Fibroblast of lung (primary cell): ENCODE data around the gene THAP7. TPM values are rescaled to one million over a fixed set of nuclear protein-coding genes. Genes with fewer than 3 reads are reported as not detected.
A peak's percentile ranks its signal among the peaks of the same experiment; 100 is the strongest.

Source experiments
- DNase-seq, 2 donors: peaks; one replicate each; pipeline versions ENCODE4 v3.0.0 to v3.0.0-alpha.2; 2010; ENCODE audit warnings: low read depth in 2 of 2
- H2AFZ ChIP-seq: 2 replicates; pipeline ENCODE4 v1.5.1; 2012; ENCODE audit warnings: low read length, control low read depth, inconsistent platforms
- H3K27ac ChIP-seq: 2 replicates; pipeline ENCODE4 v1.5.1; 2011; ENCODE audit warnings: low read length, control low read depth; ENCODE audit not compliant: insufficient read depth
- H3K27me3 ChIP-seq: 2 replicates; pipeline ENCODE4 v1.5.1; 2011; ENCODE audit warnings: mild to moderate bottlenecking, low read length; ENCODE audit not compliant: control insufficient read depth, insufficient read depth
- H3K36me3 ChIP-seq: 2 replicates; pipeline ENCODE4 v1.5.1; 2011; ENCODE audit warnings: low read length; ENCODE audit not compliant: control insufficient read depth, insufficient read depth
- H3K4me1 ChIP-seq: 2 replicates; pipeline ENCODE4 v1.5.1; 2011; ENCODE audit warnings: low read length; ENCODE audit not compliant: control insufficient read depth, insufficient read depth; ENCODE audit errors: extremely low read depth
- H3K4me2 ChIP-seq: 2 replicates; pipeline ENCODE4 v1.5.1; 2011; ENCODE audit warnings: low read length, control low read depth; ENCODE audit not compliant: insufficient read depth; ENCODE audit errors: extremely low read depth
- H3K4me3 ChIP-seq, 4 experiments: fragments of 200-600 bp in 1 of 4; sonication (generic) in 1 of 4; replicated peaks in 1 of 4; 2 replicates each; pipeline ENCODE4 v1.5.1; 2011 to 2016; ENCODE audit warnings: low read length in 4 of 4, low read depth in 3 of 4, mild to moderate bottlenecking in 3 of 4, control low read depth in 2 of 4, inconsistent platforms in 1 of 4, mixed read lengths in 1 of 4; ENCODE audit not compliant: insufficient read depth in 1 of 4; ENCODE audit errors: control extremely low read depth in 1 of 4
- H3K79me2 ChIP-seq: 2 replicates; pipeline ENCODE4 v1.5.1; 2012; ENCODE audit warnings: mild to moderate bottlenecking, low read length, inconsistent platforms; ENCODE audit not compliant: control insufficient read depth, insufficient read depth
- H3K9ac ChIP-seq: 2 replicates; pipeline ENCODE4 v1.5.1; 2011; ENCODE audit warnings: mild to moderate bottlenecking, low read length, control low read depth; ENCODE audit not compliant: insufficient read depth
- H3K9me3 ChIP-seq: 2 replicates; pipeline ENCODE4 v1.5.1; 2012; ENCODE audit warnings: low read depth, low read length; ENCODE audit not compliant: control insufficient read depth, insufficient read depth
- H4K20me1 ChIP-seq: 2 replicates; pipeline ENCODE4 v1.5.1; 2011; ENCODE audit warnings: low read length; ENCODE audit not compliant: control insufficient read depth, insufficient read depth; ENCODE audit errors: extremely low read depth
- EZH2 ChIP-seq: IDR thresholded peaks from 2 replicates; pipeline ENCODE4 v1.5.1; 2012; ENCODE audit warnings: low read length, control low read depth, mild to moderate bottlenecking; ENCODE audit errors: missing control alignments
- polyA plus RNA-seq, 2 donors: library from polyadenylated mRNA; depleted of rRNA in 1 of 2; stranded (reverse) in 1 of 2; unstranded in 1 of 2; fragments of >200 nt; gene quantifications; 2 replicates each; pipeline ENCODE4 v1.2.1, GENCODE V29; 2011 to 2012; ENCODE audit warnings: missing spikeins in 1 of 2
- total RNA-seq: library from RNA; depleted of rRNA; stranded (reverse); fragments of >200 nt; gene quantifications from 2 replicates; pipeline ENCODE4 v1.2.1, GENCODE V29; 2014
- TF ChIP-seq, protein P1 (sequence below), 2 donors: IDR thresholded peaks in 1 of 2; conservative IDR thresholded peaks in 1 of 2; 1 replicate in 1 of 2; 2 replicates in 1 of 2; pipeline ENCODE4 v1.5.1; 2011 to 2012; ENCODE audit warnings: low read length in 2 of 2, control low read depth in 1 of 2, inconsistent platforms in 1 of 2, low read depth in 1 of 2, mild to moderate bottlenecking in 1 of 2

Gene THAP7
- total and polyA plus RNA-seq, 2 donors (not counting 1 experiment from before 2014, with no cell fraction given): 15.7 to 26.3 TPM

DNA sequence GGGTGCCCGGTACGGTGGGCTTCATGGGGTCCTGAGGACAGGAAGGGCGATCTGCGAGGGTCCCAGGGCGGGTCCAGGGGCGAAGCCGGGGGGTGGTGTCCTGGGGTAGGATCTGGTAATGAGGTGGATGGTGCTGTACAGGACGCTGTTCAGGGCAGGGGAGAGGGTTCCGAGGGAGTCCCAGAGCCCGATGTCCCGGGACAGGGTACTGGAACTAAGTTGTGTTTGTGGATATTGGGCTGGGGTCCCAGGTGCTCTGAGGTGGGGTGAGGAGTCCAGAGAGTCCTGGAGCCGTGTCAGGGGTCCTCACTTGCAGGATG lies 19.4 kb downstream of the THAP7 start:
- peak overlapping the region; percentile 91 for H3K9ac ChIP-seq
- peaks cover 4% of the 10 kb centered on the region for H3K36me3 ChIP-seq
- H3K79me2 ChIP-seq: peaks cover 15% of the 10 kb centered on the region
- peak overlapping the region; percentile 87 for H3K27ac ChIP-seq
- no peaks in the 10 kb centered on the region for H4K20me1 ChIP-seq
- H3K4me1 ChIP-seq: peaks cover 11% of the 10 kb centered on the region
- TF ChIP-seq, protein P1, sequence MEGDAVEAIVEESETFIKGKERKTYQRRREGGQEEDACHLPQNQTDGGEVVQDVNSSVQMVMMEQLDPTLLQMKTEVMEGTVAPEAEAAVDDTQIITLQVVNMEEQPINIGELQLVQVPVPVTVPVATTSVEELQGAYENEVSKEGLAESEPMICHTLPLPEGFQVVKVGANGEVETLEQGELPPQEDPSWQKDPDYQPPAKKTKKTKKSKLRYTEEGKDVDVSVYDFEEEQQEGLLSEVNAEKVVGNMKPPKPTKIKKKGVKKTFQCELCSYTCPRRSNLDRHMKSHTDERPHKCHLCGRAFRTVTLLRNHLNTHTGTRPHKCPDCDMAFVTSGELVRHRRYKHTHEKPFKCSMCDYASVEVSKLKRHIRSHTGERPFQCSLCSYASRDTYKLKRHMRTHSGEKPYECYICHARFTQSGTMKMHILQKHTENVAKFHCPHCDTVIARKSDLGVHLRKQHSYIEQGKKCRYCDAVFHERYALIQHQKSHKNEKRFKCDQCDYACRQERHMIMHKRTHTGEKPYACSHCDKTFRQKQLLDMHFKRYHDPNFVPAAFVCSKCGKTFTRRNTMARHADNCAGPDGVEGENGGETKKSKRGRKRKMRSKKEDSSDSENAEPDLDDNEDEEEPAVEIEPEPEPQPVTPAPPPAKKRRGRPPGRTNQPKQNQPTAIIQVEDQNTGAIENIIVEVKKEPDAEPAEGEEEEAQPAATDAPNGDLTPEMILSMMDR (conservative IDR thresholded peaks at IDR 0.05 in 1 of 2, IDR thresholded peaks at IDR 0.05 in 1 of 2; ENCODE audit: low read depth in 1 of 2, low read length in 2 of 2): no peak
- TF ChIP-seq EZH2: no peak
- H3K27me3 ChIP-seq: no peaks in the 10 kb centered on the region
- peaks cover 2% of the 10 kb centered on the region for H3K9me3 ChIP-seq
- no peak for DNase-seq
- H3K4me3 ChIP-seq: peak overlapping the region; percentile 86 to 98 (median 94)
- H2AFZ ChIP-seq: peak overlapping the region; percentile 79
- peak overlapping the region; percentile 96 for H3K4me2 ChIP-seq

GRCh38 chr22:20981787-20982562 lies 19.9 kb downstream of the THAP7 start, which contains the start of gene LZTR1:
Gene LZTR1 (plus strand): TSS chr22:20982297. CDS start chr22:20982372, 75 bp downstream.
- H3K79me2 ChIP-seq: peaks cover 15% of the 10 kb centered on the region
- peak within 1 kb of the TSS; percentile 96 for H3K4me2 ChIP-seq
- DNase-seq: peak; percentile 82 to 87
- peak within 1 kb of the TSS; percentile 92 for H2AFZ ChIP-seq
- peaks cover 2% of the 10 kb centered on the region for H3K9me3 ChIP-seq
- H3K9ac ChIP-seq: peak within 1 kb of the TSS; percentile 91
- H3K27ac ChIP-seq: peak within 1 kb of the TSS; percentile 87
- TF ChIP-seq, protein P1 (conservative IDR thresholded peaks at IDR 0.05 in 1 of 2, IDR thresholded peaks at IDR 0.05 in 1 of 2; ENCODE audit: low read depth in 1 of 2, low read length in 2 of 2): peak; percentile 47 to 64
- no peak for TF ChIP-seq EZH2
- H3K4me3 ChIP-seq: peak within 1 kb of the TSS; percentile 86 to 98 (median 94)
- H4K20me1 ChIP-seq: no peaks in the 10 kb centered on the region
- H3K27me3 ChIP-seq: no peaks in the 10 kb centered on the region
- H3K4me1 ChIP-seq: peaks cover 11% of the 10 kb centered on the region
- H3K36me3 ChIP-seq: peaks cover 4% of the 10 kb centered on the region

DNA sequence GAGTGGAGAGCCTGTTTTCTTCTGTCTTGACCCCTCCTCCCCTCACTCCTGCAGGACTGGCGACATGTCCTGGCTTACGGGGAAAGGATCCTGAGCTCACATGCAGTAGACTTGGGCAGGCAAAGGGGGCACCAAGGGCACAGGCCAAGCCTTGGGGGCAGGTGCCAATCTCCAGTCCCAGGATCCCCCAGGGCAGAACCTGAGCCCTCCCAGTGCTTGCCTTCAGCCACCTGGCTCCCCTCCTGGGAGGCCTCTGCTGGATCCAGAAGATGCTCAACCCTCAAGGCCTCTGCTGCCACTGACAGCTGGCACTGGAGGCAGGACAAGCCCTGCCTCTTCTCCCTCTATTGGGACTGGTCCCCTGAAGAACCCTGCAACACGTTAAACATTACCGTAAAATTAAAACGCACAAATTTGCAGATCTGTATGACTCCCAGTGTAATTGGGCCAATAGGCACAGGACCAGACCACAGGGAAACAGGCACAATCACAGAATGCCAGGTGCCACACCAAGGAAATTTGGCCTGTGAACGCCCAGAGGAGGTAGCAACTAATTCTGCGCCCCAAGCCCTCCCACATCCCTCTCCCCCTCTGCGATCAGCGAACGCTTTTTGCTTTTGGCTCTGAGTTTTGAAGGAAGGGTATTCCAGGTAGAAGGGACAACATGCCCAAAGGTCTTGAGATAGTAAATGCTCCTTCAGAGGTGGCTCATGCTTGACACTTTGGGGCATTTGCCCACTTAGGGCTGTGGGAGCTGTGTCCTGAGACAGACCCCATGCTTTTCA lies 20.8 kb downstream of the THAP7 start:
- Histone ChIP-seq H4K20me1 (no peaks in the 10 kb centered on the region), H3K4me3 (peak overlapping the region; percentile 82 to 98 (median 90)), H3K9me3 (peaks cover 2% of the 10 kb centered on the region), H3K79me2 (peaks cover 15% of the 10 kb centered on the region), H3K4me2 (peak overlapping the region; percentile 96), H3K36me3 (peaks cover 4% of the 10 kb centered on the region), H3K9ac (peak overlapping the region; percentile 91), H3K27ac (peak overlapping the region; percentile 87), H3K4me1 (peaks cover 11% of the 10 kb centered on the region), H3K27me3 (no peaks in the 10 kb centered on the region), H2AFZ (peak overlapping the region; percentile 92)
- DNase-seq: no peak
- TF ChIP-seq, protein P1 (conservative IDR thresholded peaks at IDR 0.05 in 1 of 2, IDR thresholded peaks at IDR 0.05 in 1 of 2; ENCODE audit: low read depth in 1 of 2, low read length in 2 of 2): no peak
- no peak for TF ChIP-seq EZH2
